K562 (cell line): ENCODE data around the gene GPN3. TPM values are rescaled to one million over a fixed set of nuclear protein-coding genes. Genes with fewer than 3 reads are reported as not detected.

ENCODE experiments used
- DNMT1 ChIP-seq: fragments of 450-650 bp; IDR thresholded peaks from 2 replicates; pipeline ENCODE4 v1.6.1; 2016; ENCODE audit warnings: antibody characterized with exemption, mild to moderate bottlenecking
- GABPA ChIP-seq: fragments of 200-800 bp; sonication (Bioruptor generic); conservative IDR thresholded peaks from 2 replicates; pipeline ENCODE4 v1.6.1; 2016; ENCODE audit warnings: low read depth, missing genetic modification characterization, missing compliant biosample characterization
- GATAD2B ChIP-seq: fragments of 450-650 bp; IDR thresholded peaks from 2 replicates; pipeline ENCODE4 v1.6.1; 2017; ENCODE audit warnings: mild to moderate bottlenecking, borderline replicate concordance
- HCFC1 ChIP-seq: IDR thresholded peaks from 2 replicates; pipeline ENCODE4 v1.6.1; 2012; ENCODE audit warnings: low read depth, low read length, improper control_type of control experiment
- MBD2 ChIP-seq: sonication (generic); IDR thresholded peaks from 2 replicates; pipeline ENCODE4 v1.6.1; 2016; ENCODE audit warnings: low read depth, borderline replicate concordance
- POLR2AphosphoS2 ChIP-seq: IDR thresholded peaks from 2 replicates; pipeline ENCODE4 v1.6.1; 2012; ENCODE audit warnings: low read length, improper control_type of control experiment
- SMARCA4 ChIP-seq: fragments of 450-650 bp; IDR thresholded peaks from 2 replicates; pipeline ENCODE4 v1.6.1; 2016
- STAT5A ChIP-seq: IDR thresholded peaks from 2 replicates; pipeline ENCODE4 v1.6.1; 2012; ENCODE audit warnings: low read length, inconsistent platforms, borderline replicate concordance
- ZC3H11A ChIP-seq: IDR thresholded peaks from 2 replicates; pipeline ENCODE4 v1.6.1; 2012; ENCODE audit warnings: low read depth, low read length, improper control_type of control experiment
- ZFPM2 ChIP-seq: fragments of 250-450 bp; sonication (Bioruptor Pico); IDR thresholded peaks from 2 replicates; pipeline ENCODE4 v1.5.1; 2022; ENCODE audit warnings: mild to moderate bottlenecking
- polyA plus RNA-seq, 8 experiments: library from polyadenylated mRNA; depleted of rRNA in 4 of 8; stranded (reverse) in 5 of 8; unstranded in 3 of 8; fragments of >200 nt; fragmentation: Nextera tagmentation in 2 of 8; fragmentation: Illumina TruSeq in 1 of 8; extraction: Ambion mirVana in 2 of 8; extraction: Trizol in 1 of 8; gene quantifications; 2 replicates each; pipeline versions ENCODE4 v1.2.1 to v1.2.3, GENCODE V29; 2011 to 2014; ENCODE audit warnings: inconsistent platforms in 1 of 8, missing spikeins in 1 of 8
- total RNA-seq, 7 experiments: library from RNA; depleted of rRNA in 6 of 7; stranded (reverse); fragments of >200 nt in 6 of 7; fragmentation: Illumina TruSeq in 2 of 7; extraction: Trizol in 2 of 7; gene quantifications; 2 replicates each; pipeline versions ENCODE4 v1.2.1 to v1.2.3, GENCODE V29; 2011 to 2021; ENCODE audit warnings: low replicate concordance in 1 of 7
- TF ChIP-seq, protein P1 (sequence below): fragments of 250-450 bp; sonication (Bioruptor Pico); IDR thresholded peaks from 2 replicates; pipeline ENCODE4 v1.8.0; 2022; ENCODE audit warnings: inconsistent platforms, mild to moderate bottlenecking, moderate library complexity, borderline replicate concordance
- TF ChIP-seq, protein P2 (sequence below): sonication (generic); formaldehyde crosslinking; IDR thresholded peaks from 2 replicates; pipeline ENCODE4 v1.4.0; 2020; ENCODE audit warnings: mild to moderate bottlenecking, missing genetic modification reagents
- TF ChIP-seq, protein P3 (sequence below): fragments of 200-600 bp; sonication (generic); IDR thresholded peaks from one replicate; pipeline ENCODE4 v1.6.1; 2012; ENCODE audit warnings: mild to moderate bottlenecking, low read depth, low read length, inconsistent platforms

The GPN3 gene
- total and polyA plus RNA-seq, 9 of the 15 experiments (the other 6 are each of a cell fraction or from before 2014, with no cell fraction given), result 35.8 to 123 (median 64.2) TPM

DNA sequence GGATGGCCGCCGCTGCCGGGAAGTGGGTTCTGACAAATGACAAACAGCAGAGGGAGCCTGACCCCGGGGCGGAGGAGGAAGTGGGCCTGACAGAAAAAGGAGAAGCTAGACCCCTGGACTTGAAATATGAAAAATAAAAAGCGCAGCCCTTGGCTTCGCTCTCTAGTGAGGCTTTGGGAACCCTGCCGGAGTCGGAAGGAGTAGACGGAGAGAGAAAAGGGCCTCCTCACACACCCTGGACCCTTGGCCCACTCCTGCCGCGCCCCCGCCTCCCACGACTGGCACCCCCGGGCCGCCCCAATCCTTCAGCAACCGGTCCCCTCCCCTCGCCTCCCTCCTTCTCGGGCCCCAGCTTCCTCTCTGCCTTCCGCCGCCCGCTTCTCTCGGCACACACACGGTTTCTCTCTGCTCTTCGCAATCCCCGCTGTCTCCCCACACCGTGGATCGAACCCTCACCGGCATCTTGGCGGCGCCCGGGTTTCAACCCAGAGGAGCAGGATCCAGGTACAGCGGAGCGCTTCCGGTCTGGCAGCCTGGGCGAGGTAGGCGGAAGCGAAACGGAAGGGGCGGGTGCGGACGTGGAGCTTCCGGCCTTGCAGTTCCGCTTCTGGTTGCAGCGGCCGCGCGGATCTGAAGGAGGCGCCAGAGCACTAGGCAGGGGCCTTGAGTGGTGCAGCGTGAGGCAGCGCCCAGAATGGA is 18.1 kb downstream of the GPN3 start, which contains the start of gene ARPC3 (continued):
- TF ChIP-seq, protein P1, sequence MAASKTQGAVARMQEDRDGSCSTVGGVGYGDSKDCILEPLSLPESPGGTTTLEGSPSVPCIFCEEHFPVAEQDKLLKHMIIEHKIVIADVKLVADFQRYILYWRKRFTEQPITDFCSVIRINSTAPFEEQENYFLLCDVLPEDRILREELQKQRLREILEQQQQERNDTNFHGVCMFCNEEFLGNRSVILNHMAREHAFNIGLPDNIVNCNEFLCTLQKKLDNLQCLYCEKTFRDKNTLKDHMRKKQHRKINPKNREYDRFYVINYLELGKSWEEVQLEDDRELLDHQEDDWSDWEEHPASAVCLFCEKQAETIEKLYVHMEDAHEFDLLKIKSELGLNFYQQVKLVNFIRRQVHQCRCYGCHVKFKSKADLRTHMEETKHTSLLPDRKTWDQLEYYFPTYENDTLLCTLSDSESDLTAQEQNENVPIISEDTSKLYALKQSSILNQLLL, result no peak
- peak; percentile 78; the same call in 1 of the 2 replicates for TF ChIP-seq POLR2AphosphoS2
- 0 out of 2 replicates have a peak, but pooled peaks have one; percentile 39 for TF ChIP-seq SMARCA4
- TF ChIP-seq ZC3H11A, result 0 out of 2 replicates have a peak, but pooled peaks have one; percentile 67
- TF ChIP-seq, protein P2, sequence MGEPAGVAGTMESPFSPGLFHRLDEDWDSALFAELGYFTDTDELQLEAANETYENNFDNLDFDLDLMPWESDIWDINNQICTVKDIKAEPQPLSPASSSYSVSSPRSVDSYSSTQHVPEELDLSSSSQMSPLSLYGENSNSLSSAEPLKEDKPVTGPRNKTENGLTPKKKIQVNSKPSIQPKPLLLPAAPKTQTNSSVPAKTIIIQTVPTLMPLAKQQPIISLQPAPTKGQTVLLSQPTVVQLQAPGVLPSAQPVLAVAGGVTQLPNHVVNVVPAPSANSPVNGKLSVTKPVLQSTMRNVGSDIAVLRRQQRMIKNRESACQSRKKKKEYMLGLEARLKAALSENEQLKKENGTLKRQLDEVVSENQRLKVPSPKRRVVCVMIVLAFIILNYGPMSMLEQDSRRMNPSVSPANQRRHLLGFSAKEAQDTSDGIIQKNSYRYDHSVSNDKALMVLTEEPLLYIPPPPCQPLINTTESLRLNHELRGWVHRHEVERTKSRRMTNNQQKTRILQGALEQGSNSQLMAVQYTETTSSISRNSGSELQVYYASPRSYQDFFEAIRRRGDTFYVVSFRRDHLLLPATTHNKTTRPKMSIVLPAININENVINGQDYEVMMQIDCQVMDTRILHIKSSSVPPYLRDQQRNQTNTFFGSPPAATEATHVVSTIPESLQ (CRISPR knock-in tag), result peak; percentile 53; the same call in 1 of the 2 replicates
- TF ChIP-seq GATAD2B, result peak; percentile 85
- TF ChIP-seq HCFC1, result peak; percentile 74
- TF ChIP-seq ZFPM2 (CRISPR knock-in tag), result 0 out of 2 replicates have a peak, but pooled peaks have one; percentile 71
- TF ChIP-seq STAT5A, result no peak; the same call in 1 of the 2 replicates
- peak; percentile 97 for TF ChIP-seq GABPA
- TF ChIP-seq MBD2, result 0 out of 2 replicates have a peak, but pooled peaks have one; percentile 13
- TF ChIP-seq, protein P3, sequence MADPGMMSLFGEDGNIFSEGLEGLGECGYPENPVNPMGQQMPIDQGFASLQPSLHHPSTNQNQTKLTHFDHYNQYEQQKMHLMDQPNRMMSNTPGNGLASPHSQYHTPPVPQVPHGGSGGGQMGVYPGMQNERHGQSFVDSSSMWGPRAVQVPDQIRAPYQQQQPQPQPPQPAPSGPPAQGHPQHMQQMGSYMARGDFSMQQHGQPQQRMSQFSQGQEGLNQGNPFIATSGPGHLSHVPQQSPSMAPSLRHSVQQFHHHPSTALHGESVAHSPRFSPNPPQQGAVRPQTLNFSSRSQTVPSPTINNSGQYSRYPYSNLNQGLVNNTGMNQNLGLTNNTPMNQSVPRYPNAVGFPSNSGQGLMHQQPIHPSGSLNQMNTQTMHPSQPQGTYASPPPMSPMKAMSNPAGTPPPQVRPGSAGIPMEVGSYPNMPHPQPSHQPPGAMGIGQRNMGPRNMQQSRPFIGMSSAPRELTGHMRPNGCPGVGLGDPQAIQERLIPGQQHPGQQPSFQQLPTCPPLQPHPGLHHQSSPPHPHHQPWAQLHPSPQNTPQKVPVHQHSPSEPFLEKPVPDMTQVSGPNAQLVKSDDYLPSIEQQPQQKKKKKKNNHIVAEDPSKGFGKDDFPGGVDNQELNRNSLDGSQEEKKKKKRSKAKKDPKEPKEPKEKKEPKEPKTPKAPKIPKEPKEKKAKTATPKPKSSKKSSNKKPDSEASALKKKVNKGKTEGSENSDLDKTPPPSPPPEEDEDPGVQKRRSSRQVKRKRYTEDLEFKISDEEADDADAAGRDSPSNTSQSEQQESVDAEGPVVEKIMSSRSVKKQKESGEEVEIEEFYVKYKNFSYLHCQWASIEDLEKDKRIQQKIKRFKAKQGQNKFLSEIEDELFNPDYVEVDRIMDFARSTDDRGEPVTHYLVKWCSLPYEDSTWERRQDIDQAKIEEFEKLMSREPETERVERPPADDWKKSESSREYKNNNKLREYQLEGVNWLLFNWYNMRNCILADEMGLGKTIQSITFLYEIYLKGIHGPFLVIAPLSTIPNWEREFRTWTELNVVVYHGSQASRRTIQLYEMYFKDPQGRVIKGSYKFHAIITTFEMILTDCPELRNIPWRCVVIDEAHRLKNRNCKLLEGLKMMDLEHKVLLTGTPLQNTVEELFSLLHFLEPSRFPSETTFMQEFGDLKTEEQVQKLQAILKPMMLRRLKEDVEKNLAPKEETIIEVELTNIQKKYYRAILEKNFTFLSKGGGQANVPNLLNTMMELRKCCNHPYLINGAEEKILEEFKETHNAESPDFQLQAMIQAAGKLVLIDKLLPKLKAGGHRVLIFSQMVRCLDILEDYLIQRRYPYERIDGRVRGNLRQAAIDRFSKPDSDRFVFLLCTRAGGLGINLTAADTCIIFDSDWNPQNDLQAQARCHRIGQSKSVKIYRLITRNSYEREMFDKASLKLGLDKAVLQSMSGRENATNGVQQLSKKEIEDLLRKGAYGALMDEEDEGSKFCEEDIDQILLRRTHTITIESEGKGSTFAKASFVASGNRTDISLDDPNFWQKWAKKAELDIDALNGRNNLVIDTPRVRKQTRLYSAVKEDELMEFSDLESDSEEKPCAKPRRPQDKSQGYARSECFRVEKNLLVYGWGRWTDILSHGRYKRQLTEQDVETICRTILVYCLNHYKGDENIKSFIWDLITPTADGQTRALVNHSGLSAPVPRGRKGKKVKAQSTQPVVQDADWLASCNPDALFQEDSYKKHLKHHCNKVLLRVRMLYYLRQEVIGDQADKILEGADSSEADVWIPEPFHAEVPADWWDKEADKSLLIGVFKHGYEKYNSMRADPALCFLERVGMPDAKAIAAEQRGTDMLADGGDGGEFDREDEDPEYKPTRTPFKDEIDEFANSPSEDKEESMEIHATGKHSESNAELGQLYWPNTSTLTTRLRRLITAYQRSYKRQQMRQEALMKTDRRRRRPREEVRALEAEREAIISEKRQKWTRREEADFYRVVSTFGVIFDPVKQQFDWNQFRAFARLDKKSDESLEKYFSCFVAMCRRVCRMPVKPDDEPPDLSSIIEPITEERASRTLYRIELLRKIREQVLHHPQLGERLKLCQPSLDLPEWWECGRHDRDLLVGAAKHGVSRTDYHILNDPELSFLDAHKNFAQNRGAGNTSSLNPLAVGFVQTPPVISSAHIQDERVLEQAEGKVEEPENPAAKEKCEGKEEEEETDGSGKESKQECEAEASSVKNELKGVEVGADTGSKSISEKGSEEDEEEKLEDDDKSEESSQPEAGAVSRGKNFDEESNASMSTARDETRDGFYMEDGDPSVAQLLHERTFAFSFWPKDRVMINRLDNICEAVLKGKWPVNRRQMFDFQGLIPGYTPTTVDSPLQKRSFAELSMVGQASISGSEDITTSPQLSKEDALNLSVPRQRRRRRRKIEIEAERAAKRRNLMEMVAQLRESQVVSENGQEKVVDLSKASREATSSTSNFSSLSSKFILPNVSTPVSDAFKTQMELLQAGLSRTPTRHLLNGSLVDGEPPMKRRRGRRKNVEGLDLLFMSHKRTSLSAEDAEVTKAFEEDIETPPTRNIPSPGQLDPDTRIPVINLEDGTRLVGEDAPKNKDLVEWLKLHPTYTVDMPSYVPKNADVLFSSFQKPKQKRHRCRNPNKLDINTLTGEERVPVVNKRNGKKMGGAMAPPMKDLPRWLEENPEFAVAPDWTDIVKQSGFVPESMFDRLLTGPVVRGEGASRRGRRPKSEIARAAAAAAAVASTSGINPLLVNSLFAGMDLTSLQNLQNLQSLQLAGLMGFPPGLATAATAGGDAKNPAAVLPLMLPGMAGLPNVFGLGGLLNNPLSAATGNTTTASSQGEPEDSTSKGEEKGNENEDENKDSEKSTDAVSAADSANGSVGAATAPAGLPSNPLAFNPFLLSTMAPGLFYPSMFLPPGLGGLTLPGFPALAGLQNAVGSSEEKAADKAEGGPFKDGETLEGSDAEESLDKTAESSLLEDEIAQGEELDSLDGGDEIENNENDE, result no peak
- 0 out of 2 replicates have a peak, but pooled peaks have one; percentile 71 for TF ChIP-seq DNMT1
